GOT3 (cell line): Measurements from ENCODE around the gene EIF2S1.
"Not testable (repeated sequence)": the region's sequence is repeated elsewhere in the genome, so short reads cannot be mapped to it uniquely, and the experiment has no call there.

Experiments used
- DNase-seq: peaks from one replicate; lab custom pipeline; 2025; ENCODE audit warnings: mixed read lengths; lab: John Stamatoyannopoulos, UW

EIF2S1 gene

GRCh38 chr14:67411370-67411769 is 51.2 kb downstream of the EIF2S1 start:
- no peak for DNase-seq

GRCh38 chr14:67411820-67412421 is 51.8 kb downstream of the EIF2S1 start, which contains the start of gene PLEK2:
TSS of gene PLEK2 (minus strand) at chr14:67412165. CDS start at chr14:67412059, 106 bp downstream.
- no peak for DNase-seq

GRCh38 chr14:67413806-67414769 is 54.0 kb downstream of the EIF2S1 start:
- no peak for DNase-seq

GRCh38 chr14:67415610-67416009 is 55.5 kb downstream of the EIF2S1 start:
- not testable (repeated sequence) for DNase-seq

GRCh38 chr14:67416085-67416484 is 56.0 kb downstream of the EIF2S1 start:
- no peak for DNase-seq

GRCh38 chr14:67416810-67417209 is 56.7 kb downstream of the EIF2S1 start:
- no peak for DNase-seq

GRCh38 chr14:67417633-67418032 is 57.5 kb downstream of the EIF2S1 start:
- no peak for DNase-seq

GRCh38 chr14:67418401-67419191 is 58.5 kb downstream of the EIF2S1 start:
- no peak for DNase-seq

- no peak for DNase-seq
These were observed 60.1 kb downstream of the EIF2S1 start for GRCh38 chr14:67420102-67420739.

- DNase-seq: no peak
These were observed 61.5 kb downstream of the EIF2S1 start for GRCh38 chr14:67421356-67422224.

GRCh38 chr14:67423424-67423823 is 63.3 kb downstream of the EIF2S1 start:
- DNase-seq: no peak

- DNase-seq: no peak
These were observed 64.4 kb downstream of the EIF2S1 start for GRCh38 chr14:67424539-67424938.

GRCh38 chr14:67425608-67426007 is 65.5 kb downstream of the EIF2S1 start:
- DNase-seq: no peak

- DNase-seq: no peak
These were observed 66.0 kb downstream of the EIF2S1 start for GRCh38 chr14:67426161-67426560.

GRCh38 chr14:67426983-67427606 is 67.0 kb downstream of the EIF2S1 start:
- DNase-seq: no peak

- no peak for DNase-seq
These were observed 68.4 kb downstream of the EIF2S1 start for GRCh38 chr14:67428501-67429031.

GRCh38 chr14:67429510-67430205 is 69.5 kb downstream of the EIF2S1 start:
- no peak for DNase-seq

- DNase-seq: no peak
These were observed 72.0 kb downstream of the EIF2S1 start for GRCh38 chr14:67432050-67432564.

- DNase-seq: no peak
These were observed 75.5 kb downstream of the EIF2S1 start for GRCh38 chr14:67435603-67436002.
